Uterus (tissue), 4 donors: ENCODE measurements around the gene KCNF1. TPM values are rescaled to one million over a fixed set of nuclear protein-coding genes. Genes with fewer than 3 reads are reported as not detected.

ENCODE experiments used
- DNase-seq, 2 donors: peaks; one replicate each; pipeline ENCODE4 v3.0.0-alpha.2; 2019 to 2020
- H3K27ac ChIP-seq, 2 donors: fragments of 200-600 bp; sonication (generic); 1 replicate in 1 of 2; 2 replicates in 1 of 2; pipeline ENCODE4 v1.5.1; 2016 to 2018
- H3K27me3 ChIP-seq, 2 donors: fragments of 200-600 bp; sonication (generic); one replicate each; pipeline ENCODE4 v1.5.1; 2018 to 2019; ENCODE audit warnings: control low read depth in 1 of 2
- H3K36me3 ChIP-seq, 2 donors: fragments of 200-600 bp; sonication (generic); one replicate each; pipeline ENCODE4 v1.5.1; 2019; ENCODE audit warnings: control low read depth in 1 of 2
- H3K4me1 ChIP-seq, 2 donors: fragments of 200-600 bp; sonication (generic); one replicate each; pipeline ENCODE4 v1.5.1; 2018 to 2019; ENCODE audit warnings: control low read depth in 1 of 2
- H3K4me3 ChIP-seq, 2 donors: fragments of 200-600 bp; sonication (generic); 1 replicate in 1 of 2; 2 replicates in 1 of 2; pipeline ENCODE4 v1.5.1; 2018 to 2019; ENCODE audit warnings: mild to moderate bottlenecking in 1 of 2
- H3K9me3 ChIP-seq, 2 donors: fragments of 200-600 bp; sonication (generic); one replicate each; pipeline ENCODE4 v1.5.1; 2019; ENCODE audit warnings: control low read depth in 1 of 2
- CTCF ChIP-seq, 4 experiments: fragments of 200-600 bp in 2 of 4; fragments of 450-650 bp in 2 of 4; sonication (generic) in 2 of 4; IDR thresholded peaks; one replicate each; pipeline ENCODE4 v1.5.1; 2016 to 2019; ENCODE audit warnings: antibody characterized with exemption in 4 of 4, mild to moderate bottlenecking in 2 of 4, moderate library complexity in 1 of 4
- POLR2A ChIP-seq, 2 donors: fragments of 450-650 bp; IDR thresholded peaks; one replicate each; pipeline ENCODE4 v1.6.1; 2016; ENCODE audit warnings: antibody characterized with exemption in 2 of 2, mild to moderate bottlenecking in 1 of 2, moderate library complexity in 1 of 2
- intact Hi-C: fragments of 100-400 bp; cut with DNase I; formaldehyde crosslinking; loops from one replicate; pipeline ENCODE4 v1.15.1; 2023; ENCODE audit warnings: low total_unique reads
- total RNA-seq, 4 donors: library from RNA; depleted of rRNA in 3 of 4; stranded (reverse); fragments of >200 nt in 3 of 4; gene quantifications; one replicate each; pipeline versions ENCODE4 v1.1.0 to v1.2.4, GENCODE V29; 2014 to 2023
- donor health status: DM: yes; HTN: yes; CAD: no.

Gene KCNF1
- total RNA-seq, 4 donors from 2014 or later = 0.21 TPM; not detected in 3

- Histone ChIP-seq H3K4me3 (no peak overlapping the region), H3K9me3 (no peaks in the 10 kb centered on the region), H3K36me3 (no peaks in the 10 kb centered on the region), H3K4me1 (no peaks in the 10 kb centered on the region), H3K27ac (no peak overlapping the region), H3K27me3 (no peaks in the 10 kb centered on the region)
- intact Hi-C loops = no loop called here
- TF ChIP-seq POLR2A (IDR thresholded peaks at IDR 0.05) (no peak), CTCF (IDR thresholded peaks at IDR 0.05) (no peak)
- no peak for DNase-seq
Observed at GRCh38 chr2:10891390-10891789, 20.3 kb upstream of the KCNF1 start.

- Histone ChIP-seq H3K4me3 (no peak overlapping the region), H3K36me3 (no peaks in the 10 kb centered on the region), H3K27ac (no peak overlapping the region), H3K4me1 (no peaks in the 10 kb centered on the region), H3K27me3 (no peaks in the 10 kb centered on the region), H3K9me3 (no peaks in the 10 kb centered on the region)
- no peak for TF ChIP-seq POLR2A (IDR thresholded peaks at IDR 0.05)
- TF ChIP-seq CTCF (IDR thresholded peaks at IDR 0.05) = no peak
- intact Hi-C loops = no loop called here
- DNase-seq = no peak
Observed at GRCh38 chr2:10891848-10892247, 19.9 kb upstream of the KCNF1 start.

- Histone ChIP-seq H3K9me3 (no peaks in the 10 kb centered on the region), H3K4me1 (no peaks in the 10 kb centered on the region), H3K27ac (no peak overlapping the region), H3K4me3 (no peak overlapping the region), H3K36me3 (no peaks in the 10 kb centered on the region), H3K27me3 (no peaks in the 10 kb centered on the region)
- no peak for TF ChIP-seq POLR2A (IDR thresholded peaks at IDR 0.05)
- TF ChIP-seq CTCF (IDR thresholded peaks at IDR 0.05) = no peak
- DNase-seq = no peak
- intact Hi-C loops = no loop called here
Observed at GRCh38 chr2:10892316-10892715, 19.4 kb upstream of the KCNF1 start.

- H3K9me3 ChIP-seq = no peaks in the 10 kb centered on the region
- no peaks in the 10 kb centered on the region for H3K4me1 ChIP-seq
- no peak overlapping the region for H3K27ac ChIP-seq
- no peak overlapping the region for H3K4me3 ChIP-seq
- TF ChIP-seq CTCF (IDR thresholded peaks at IDR 0.05) = no peak
- TF ChIP-seq POLR2A (IDR thresholded peaks at IDR 0.05) = no peak
- no peaks in the 10 kb centered on the region for H3K36me3 ChIP-seq
- intact Hi-C loops = no loop called here
- H3K27me3 ChIP-seq = no peaks in the 10 kb centered on the region
- DNase-seq = no peak
Observed at GRCh38 chr2:10892796-10893350, 18.9 kb upstream of the KCNF1 start.

- Histone ChIP-seq H3K4me1 (no peaks in the 10 kb centered on the region), H3K9me3 (no peaks in the 10 kb centered on the region), H3K36me3 (no peaks in the 10 kb centered on the region), H3K27ac (no peak overlapping the region), H3K4me3 (no peak overlapping the region), H3K27me3 (no peaks in the 10 kb centered on the region)
- intact Hi-C loops = no loop called here
- TF ChIP-seq CTCF (IDR thresholded peaks at IDR 0.05) = no peak
- TF ChIP-seq POLR2A (IDR thresholded peaks at IDR 0.05) = no peak
- DNase-seq = no peak
Observed at GRCh38 chr2:10894264-10894935, 17.3 kb upstream of the KCNF1 start.
